H7 (cell line): ENCODE measurements around the gene NOL9. TPM values are rescaled to one million over a fixed set of nuclear protein-coding genes. Genes with fewer than 3 reads are reported as not detected.
"Not testable (repeated sequence)": the region's sequence is repeated elsewhere in the genome, so short reads cannot be mapped to it uniquely, and the experiment has no call there.

Source experiments
- DNase-seq: peaks from one replicate; pipeline ENCODE4 v3.0.0; 2012
- H3K27me3 ChIP-seq: 2 replicates; pipeline ENCODE4 v1.6.0; 2011; ENCODE audit warnings: mild to moderate bottlenecking, low read length; ENCODE audit not compliant: control insufficient read depth, insufficient read depth
- H3K36me3 ChIP-seq: replicated peaks from 2 replicates; pipeline ENCODE4 v1.5.1; 2011; ENCODE audit warnings: low read length; ENCODE audit not compliant: control insufficient read depth, insufficient read depth
- H3K4me3 ChIP-seq: 2 replicates; pipeline ENCODE4 v1.5.1; 2011; ENCODE audit warnings: low read depth, mild to moderate bottlenecking, control low read depth, low read length, moderate library complexity; ENCODE audit not compliant: insufficient read depth
- total RNA-seq: library from RNA; depleted of rRNA; stranded (reverse); fragments of >200 nt; shearing (Covaris generic); gene quantifications from 2 replicates; pipeline ENCODE4 v1.2.3, GENCODE V29; 2014; rRNA removed

The NOL9 gene
- 32.7 and 37.2 TPM in 2 replicates for total RNA-seq

DNA sequence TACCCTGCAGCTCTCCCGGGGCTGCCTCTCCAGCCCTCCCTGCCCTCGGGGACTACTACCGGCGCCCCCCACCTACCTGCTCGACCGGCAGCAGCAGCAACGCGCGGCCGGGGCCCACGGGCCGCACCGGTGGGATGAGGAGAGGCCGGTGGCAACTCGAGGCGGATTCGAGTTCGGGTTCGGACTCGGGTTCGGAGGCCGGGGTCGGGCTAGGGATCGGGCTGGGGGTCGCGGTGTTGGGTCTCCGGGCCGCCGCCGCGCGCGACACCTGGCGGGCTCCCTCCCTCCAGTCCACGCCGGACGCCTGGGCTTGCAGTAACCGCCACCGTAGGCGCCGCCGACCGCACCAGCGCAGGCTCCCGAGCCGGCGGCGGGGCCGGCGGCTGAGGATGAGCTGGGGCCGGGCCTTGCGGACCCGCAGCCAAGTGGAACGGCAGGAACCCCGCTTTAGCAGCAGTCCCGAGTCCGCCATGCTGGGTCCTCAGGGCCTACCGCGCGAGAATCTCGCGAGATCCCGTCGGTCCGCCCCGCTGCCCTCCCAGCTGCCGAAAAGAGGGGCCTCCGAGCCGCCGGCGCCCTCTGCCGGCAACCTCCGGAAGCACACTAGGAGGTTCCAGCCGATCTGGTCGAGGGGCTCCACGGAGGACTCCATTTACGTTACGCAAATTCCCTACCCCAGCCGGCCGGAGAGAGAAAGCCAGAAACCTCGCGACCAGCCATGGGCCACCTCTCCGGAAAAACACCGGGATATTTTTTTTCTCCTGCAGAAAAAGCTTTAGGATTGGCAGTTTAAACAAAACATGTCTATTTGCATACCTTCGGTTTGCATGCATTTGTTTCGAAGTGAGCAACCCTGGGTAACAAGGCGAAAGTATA, at the start of gene NOL9:
Gene NOL9, minus strand, starts transcription at position 483 of the 876 bp plus-strand sequence. Its CDS starts 11 bp downstream, at position 472.
- Histone ChIP-seq H3K36me3 (peaks cover 6% of the 10 kb centered on the region), H3K4me3 (peak within 1 kb of the TSS; percentile 98), H3K27me3 (no peaks in the 10 kb centered on the region)
- DNase-seq, result peak; percentile 99

GRCh38 chr1:6603238-6603914, 49.1 kb upstream of the NOL9 start:
- DNase-seq, result peak; percentile 81
- Histone ChIP-seq H3K27me3 (0 out of 2 replicates have a peak, but pooled peaks cover 2% of the 10 kb centered on the region), H3K36me3 (peaks cover 1% of the 10 kb centered on the region), H3K4me3 (peak overlapping the region; percentile 99)

DNA sequence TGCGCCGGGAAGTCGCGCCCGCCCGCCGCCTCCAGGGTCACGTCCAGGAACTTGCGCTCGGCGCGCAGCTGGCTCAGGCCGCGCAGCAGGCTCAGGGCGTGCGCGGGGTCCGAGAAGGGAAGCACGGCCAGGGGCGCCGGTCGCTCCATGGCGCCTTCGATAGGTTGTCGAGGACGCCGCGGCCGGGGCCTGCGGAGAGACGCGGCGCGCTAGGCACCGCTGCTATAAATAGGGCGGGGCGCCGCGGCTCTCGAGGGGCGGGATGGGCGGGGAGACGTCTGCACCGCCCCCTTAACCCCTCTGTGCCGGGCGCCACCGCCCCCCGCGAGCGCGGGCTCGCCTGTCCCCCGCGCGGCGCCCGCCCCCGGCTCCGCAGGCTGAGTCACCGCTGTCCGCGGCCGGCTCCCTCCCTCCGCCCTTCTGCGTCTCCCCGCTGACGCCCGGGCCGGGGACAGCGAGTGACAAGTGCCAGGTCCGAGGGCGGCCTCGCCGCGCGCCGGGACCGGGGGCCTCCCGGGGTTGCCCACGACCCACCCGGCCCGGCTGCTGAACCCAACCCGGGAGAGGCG, 48.4 kb upstream of the NOL9 start, which contains the start of gene KLHL21:
Gene KLHL21, minus strand, starts transcription at position 201 of the 569 bp plus-strand sequence. Its CDS starts 52 bp downstream, at position 149.
- peak within 1 kb of the TSS; percentile 99 for H3K4me3 ChIP-seq

GRCh38 chr1:6601923-6602668, 47.8 kb upstream of the NOL9 start:
- DNase-seq, result peak; percentile 82
- Histone ChIP-seq H3K36me3 (peaks cover 4% of the 10 kb centered on the region), H3K4me3 (peak overlapping the region; percentile 99), H3K27me3 (0 out of 2 replicates have a peak, but pooled peaks cover 2% of the 10 kb centered on the region)

More for the DNA sequence above, 48.4 kb upstream of the NOL9 start, which contains the start of gene KLHL21:
- DNase-seq, result peak; percentile 98
- H3K27me3 ChIP-seq, result 0 out of 2 replicates have a peak, but pooled peaks cover 2% of the 10 kb centered on the region
- peaks cover 4% of the 10 kb centered on the region for H3K36me3 ChIP-seq

- peak; percentile 76 for DNase-seq
- Histone ChIP-seq H3K27me3 (0 out of 2 replicates have a peak, but pooled peaks cover 2% of the 10 kb centered on the region), H3K36me3 (peaks cover 10% of the 10 kb centered on the region), H3K4me3 (peak overlapping the region; percentile 99)
Measured at GRCh38 chr1:6601049-6601922, 47.0 kb upstream of the NOL9 start.

DNA sequence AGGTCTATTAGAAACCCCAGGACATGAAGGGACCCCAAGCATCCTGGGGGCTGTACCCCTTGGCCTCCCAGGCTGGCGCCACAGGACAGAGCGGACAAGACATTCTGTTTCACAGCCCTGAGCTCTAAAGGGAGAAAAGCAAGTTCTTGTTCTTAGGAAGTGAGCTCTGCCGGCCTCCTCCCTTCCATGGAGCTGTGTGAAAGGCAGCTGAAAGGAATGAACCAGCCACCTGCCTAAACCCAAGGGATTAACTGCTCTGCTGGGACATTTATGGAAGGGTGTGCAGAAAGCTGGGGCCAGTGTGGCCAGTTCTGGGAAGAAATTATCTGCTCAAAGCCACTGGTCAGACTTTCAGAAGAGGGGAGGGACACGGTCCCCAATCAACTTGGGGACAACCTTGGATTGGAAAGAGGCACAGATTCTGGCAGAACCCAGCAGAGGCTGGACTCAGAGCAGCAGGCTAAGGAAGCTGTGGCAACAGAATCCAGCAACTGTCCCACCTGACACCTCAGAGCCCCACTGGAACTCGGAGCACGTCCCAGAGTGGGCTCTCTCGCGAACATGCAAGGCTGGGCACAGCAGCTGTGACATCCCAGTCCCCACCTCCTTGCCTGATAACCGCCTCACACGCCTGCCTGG, 46.2 kb upstream of the NOL9 start:
- H3K36me3 ChIP-seq, result peaks cover 15% of the 10 kb centered on the region
- peak; percentile 55 for DNase-seq
- H3K4me3 ChIP-seq, result peak overlapping the region; percentile 99
- 0 out of 2 replicates have a peak, but pooled peaks cover 2% of the 10 kb centered on the region for H3K27me3 ChIP-seq

DNA sequence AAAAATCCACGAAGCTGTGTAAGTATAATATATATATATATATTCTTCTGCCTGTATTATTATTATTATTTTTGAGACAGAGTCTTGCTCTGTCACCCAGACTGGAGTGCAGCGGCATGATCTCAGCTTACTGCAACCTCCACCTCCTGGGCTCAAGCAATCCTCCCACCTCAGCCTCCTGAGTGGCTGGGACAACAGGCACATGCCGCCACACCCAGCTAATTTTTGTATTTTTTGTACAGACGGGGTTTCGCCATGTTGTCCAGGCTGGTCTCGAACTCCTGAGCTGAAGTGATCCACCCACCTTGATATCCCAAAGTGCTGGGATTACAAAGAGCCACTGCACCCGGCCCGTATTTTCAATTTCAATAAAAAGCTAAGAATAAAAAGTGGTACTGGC, 45.7 kb upstream of the NOL9 start:
- H3K27me3 ChIP-seq, H3K4me3 ChIP-seq: not testable (repeated sequence)

DNA sequence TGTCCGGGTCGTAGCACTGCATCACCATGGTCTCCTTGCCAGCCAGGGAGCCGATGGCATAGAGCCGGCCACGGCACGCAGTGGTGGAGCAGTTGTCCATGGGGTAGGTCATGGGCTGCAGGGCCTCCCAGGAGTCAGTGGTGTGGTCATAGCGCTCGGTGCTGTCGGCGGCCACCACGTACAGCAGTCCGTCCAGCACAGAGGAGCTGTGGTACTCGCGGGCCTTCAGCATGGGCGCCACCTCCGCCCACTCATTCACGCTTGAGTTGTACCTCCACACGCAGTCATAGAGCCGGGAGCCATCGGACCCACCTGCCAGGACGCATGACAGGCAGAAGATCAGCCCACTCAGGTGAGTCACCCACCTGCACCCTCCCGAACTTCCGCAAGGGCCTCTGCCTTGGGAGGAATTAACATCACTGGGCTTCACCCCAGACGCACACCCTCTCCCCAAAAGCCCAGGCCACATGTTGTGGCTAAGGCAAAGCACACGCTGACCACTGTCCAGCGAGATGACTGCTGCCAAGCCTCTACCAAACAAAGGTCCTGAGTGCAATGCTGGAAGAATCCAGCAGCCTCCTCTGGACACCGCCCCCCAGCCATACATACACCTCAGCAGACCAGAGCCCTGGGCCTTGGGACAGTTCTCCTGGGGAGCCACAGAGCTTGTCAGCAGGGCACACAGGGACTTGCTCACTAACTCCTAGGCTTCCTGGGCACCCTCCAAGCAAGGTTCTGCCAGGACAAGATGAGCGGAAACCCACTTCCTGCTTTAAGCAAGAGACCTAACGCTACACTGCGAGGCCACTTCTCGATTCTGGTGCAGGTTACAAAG, 45.0 kb upstream of the NOL9 start:
- 0 out of 2 replicates have a peak, but pooled peaks cover 2% of the 10 kb centered on the region for H3K27me3 ChIP-seq
- no peak for DNase-seq
- H3K36me3 ChIP-seq, result peaks cover 22% of the 10 kb centered on the region
- H3K4me3 ChIP-seq, result no peak overlapping the region

More for the DNA sequence above, 45.7 kb upstream of the NOL9 start:
- not testable (repeated sequence) for DNase-seq
- H3K36me3 ChIP-seq, result peaks cover 21% of the 10 kb centered on the region

- no peak overlapping the region for H3K4me3 ChIP-seq
- peaks cover 29% of the 10 kb centered on the region for H3K36me3 ChIP-seq
- H3K27me3 ChIP-seq, result 0 out of 2 replicates have a peak, but pooled peaks cover 2% of the 10 kb centered on the region
- peak; percentile 28 for DNase-seq
Measured at GRCh38 chr1:6597777-6598131, 43.4 kb upstream of the NOL9 start.

- peaks cover 33% of the 10 kb centered on the region for H3K36me3 ChIP-seq
- peak; percentile 41 for DNase-seq
- no peak overlapping the region for H3K4me3 ChIP-seq
- H3K27me3 ChIP-seq, result no peaks in the 10 kb centered on the region
Measured at GRCh38 chr1:6596886-6597776, 42.8 kb upstream of the NOL9 start.

DNA sequence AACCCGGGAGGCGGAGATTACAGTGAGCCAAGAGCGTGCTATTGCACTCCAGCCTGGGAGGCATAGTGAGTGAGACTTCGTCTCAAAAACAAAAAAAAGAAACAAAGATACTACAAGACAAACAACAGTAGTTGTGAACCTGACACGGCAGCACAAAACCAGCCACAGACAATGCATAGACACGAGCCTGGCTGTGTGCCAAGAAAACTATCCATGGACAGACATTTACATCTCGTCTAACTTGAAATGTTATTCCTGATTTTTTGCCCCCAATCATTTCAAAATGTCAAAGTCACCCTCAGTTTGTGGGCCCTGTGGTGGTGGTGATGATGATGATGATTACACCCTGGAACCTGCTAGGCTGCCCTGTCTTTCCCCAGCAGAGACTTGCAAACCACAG, 42.0 kb upstream of the NOL9 start:
- DNase-seq, result no peak
- Histone ChIP-seq H3K36me3 (peaks cover 33% of the 10 kb centered on the region), H3K27me3 (no peaks in the 10 kb centered on the region), H3K4me3 (no peak overlapping the region)
